OCI-LY3 (cell line): Measurements from ENCODE around the gene MBOAT1.

Experiments
- CTCF ChIP-seq: fragments of 200-600, 300-600 bp; sonication (generic); IDR thresholded peaks from 2 replicates; pipeline ENCODE4 v1.5.1; 2014; ENCODE audit warnings: antibody characterized with exemption, low read length, low read depth
- EZH2phosphoT487 ChIP-seq: fragments of 200-600 bp; shearing (Covaris generic); IDR thresholded peaks from 2 replicates; pipeline ENCODE4 v1.6.1; 2018; ENCODE audit warnings: antibody characterized with exemption, mixed run types, low read depth

DNA sequence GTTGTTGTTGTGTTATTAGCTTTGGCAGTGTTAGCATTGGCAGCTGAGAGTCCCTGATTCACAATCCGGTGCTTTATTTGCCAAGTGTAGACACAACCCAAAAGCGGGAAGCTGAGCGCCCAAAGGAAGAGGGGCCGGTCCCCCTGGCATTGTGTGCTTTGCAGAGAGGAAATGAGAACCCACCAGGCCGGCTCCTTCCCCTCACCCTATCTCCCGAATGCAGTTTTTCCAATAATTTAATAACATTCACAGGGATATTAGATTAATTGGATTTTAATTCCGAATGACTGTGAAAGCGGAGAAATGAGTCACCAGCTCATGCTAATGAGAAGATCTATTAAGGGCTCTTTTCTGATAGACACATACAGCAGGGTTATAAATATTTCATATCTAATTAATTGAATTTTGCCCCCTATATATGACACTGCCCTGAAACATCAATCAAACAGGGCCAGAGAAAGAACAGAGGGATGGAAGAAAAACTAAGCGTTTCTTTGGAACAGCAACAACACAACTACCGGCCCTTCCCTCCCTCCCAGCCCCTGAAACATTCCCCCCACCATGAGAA is 143.8 kb downstream of the MBOAT1 start:
- TF ChIP-seq CTCF (no peak), EZH2phosphoT487 (no peak)
